Measurements from ENCODE around the gene RNF13. TPM values are rescaled to one million over a fixed set of nuclear protein-coding genes. Genes with fewer than 3 reads are reported as not detected.

RNF13 gene
- total RNA-seq, 2 experiments from 2014 or later, result 40.0 to 45.0 TPM

- ATAC-seq (ENCODE audit: low read depth), result no peak
- H3K27me3 Mint-ChIP-seq, result peaks cover 13% of the 10 kb centered on the region
- no peak overlapping the region for H3K4me3 Mint-ChIP-seq
- no peaks in the 10 kb centered on the region for H3K4me1 Mint-ChIP-seq
- no peaks in the 10 kb centered on the region for H3K36me3 Mint-ChIP-seq
- peaks cover 5% of the 10 kb centered on the region for H3K9me3 Mint-ChIP-seq
- DNase-seq, result no peak
- POLR2A ChIA-PET, result no interaction called here
- no peak overlapping the region for H3K27ac Mint-ChIP-seq
These were observed 177.5 kb downstream of the RNF13 start for GRCh38 chr3:149990423-149990948.

DNA sequence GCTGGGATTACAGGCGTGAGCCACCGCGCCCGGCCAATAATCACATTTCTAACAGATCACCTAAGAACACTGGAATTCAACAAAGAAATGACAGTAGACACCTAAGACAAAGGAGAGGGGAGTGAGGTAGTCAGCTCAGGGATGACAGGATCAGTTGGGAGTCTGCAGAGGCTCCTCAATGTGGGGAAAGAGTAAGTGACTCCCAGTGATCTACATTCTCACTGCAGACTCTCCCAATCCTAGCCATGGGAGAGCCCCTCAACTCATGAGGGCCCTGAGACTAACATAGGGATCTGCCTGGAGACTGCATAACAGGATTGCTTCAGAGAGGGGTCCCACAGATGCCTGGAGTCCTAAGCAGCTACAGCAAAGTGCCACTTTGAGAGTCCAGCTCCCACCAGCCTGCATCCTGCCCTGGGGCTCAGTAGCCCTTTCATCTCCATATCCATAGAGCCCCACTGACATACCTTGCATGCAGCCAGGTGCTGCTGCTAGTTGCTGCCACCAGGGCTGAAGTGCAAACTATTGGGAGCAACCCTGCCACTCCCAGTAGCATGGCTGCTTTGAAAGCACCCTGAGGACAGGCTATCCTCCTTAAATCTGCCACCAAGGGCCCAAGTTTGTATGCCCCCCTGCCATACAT is 179.5 kb downstream of the RNF13 start:
- DNase-seq, result no peak
- Mint-ChIP-seq H3K27ac (no peak overlapping the region), H3K9me3 (peaks cover 5% of the 10 kb centered on the region), H3K4me3 (no peak overlapping the region), H3K36me3 (no peaks in the 10 kb centered on the region), H3K27me3 (peaks cover 13% of the 10 kb centered on the region), H3K4me1 (no peaks in the 10 kb centered on the region)
- ATAC-seq (ENCODE audit: low read depth), result no peak
- POLR2A ChIA-PET, result no interaction called here

GRCh38 chr3:149998946-149999345 is 185.9 kb downstream of the RNF13 start:
- DNase-seq (no peak), ATAC-seq (ENCODE audit: low read depth) (no peak)
- Mint-ChIP-seq H3K27me3 (peaks cover 10% of the 10 kb centered on the region), H3K4me1 (no peaks in the 10 kb centered on the region), H3K4me3 (no peak overlapping the region), H3K27ac (no peak overlapping the region), H3K9me3 (peaks cover 4% of the 10 kb centered on the region), H3K36me3 (no peaks in the 10 kb centered on the region)
- POLR2A ChIA-PET, result no interaction called here

- DNase-seq (no peak), ATAC-seq (ENCODE audit: low read depth) (no peak)
- H3K27me3 Mint-ChIP-seq, result peaks cover 9% of the 10 kb centered on the region
- H3K4me3 Mint-ChIP-seq, result no peak overlapping the region
- no peaks in the 10 kb centered on the region for H3K36me3 Mint-ChIP-seq
- H3K4me1 Mint-ChIP-seq, result no peaks in the 10 kb centered on the region
- POLR2A ChIA-PET, result no interaction called here
- no peak overlapping the region for H3K27ac Mint-ChIP-seq
- H3K9me3 Mint-ChIP-seq, result peaks cover 4% of the 10 kb centered on the region
These were observed 186.4 kb downstream of the RNF13 start for GRCh38 chr3:149999421-149999820.

- peaks cover 3% of the 10 kb centered on the region for H3K9me3 Mint-ChIP-seq
- no peak overlapping the region for H3K27ac Mint-ChIP-seq
- peaks cover 4% of the 10 kb centered on the region for H3K27me3 Mint-ChIP-seq
- no peaks in the 10 kb centered on the region for H3K4me1 Mint-ChIP-seq
- no peak overlapping the region for H3K4me3 Mint-ChIP-seq
- POLR2A ChIA-PET, result no interaction called here
- no peak for ATAC-seq (ENCODE audit: low read depth)
- H3K36me3 Mint-ChIP-seq, result no peaks in the 10 kb centered on the region
- no peak for DNase-seq
These were observed 187.6 kb downstream of the RNF13 start for GRCh38 chr3:150000641-150001040.

DNA sequence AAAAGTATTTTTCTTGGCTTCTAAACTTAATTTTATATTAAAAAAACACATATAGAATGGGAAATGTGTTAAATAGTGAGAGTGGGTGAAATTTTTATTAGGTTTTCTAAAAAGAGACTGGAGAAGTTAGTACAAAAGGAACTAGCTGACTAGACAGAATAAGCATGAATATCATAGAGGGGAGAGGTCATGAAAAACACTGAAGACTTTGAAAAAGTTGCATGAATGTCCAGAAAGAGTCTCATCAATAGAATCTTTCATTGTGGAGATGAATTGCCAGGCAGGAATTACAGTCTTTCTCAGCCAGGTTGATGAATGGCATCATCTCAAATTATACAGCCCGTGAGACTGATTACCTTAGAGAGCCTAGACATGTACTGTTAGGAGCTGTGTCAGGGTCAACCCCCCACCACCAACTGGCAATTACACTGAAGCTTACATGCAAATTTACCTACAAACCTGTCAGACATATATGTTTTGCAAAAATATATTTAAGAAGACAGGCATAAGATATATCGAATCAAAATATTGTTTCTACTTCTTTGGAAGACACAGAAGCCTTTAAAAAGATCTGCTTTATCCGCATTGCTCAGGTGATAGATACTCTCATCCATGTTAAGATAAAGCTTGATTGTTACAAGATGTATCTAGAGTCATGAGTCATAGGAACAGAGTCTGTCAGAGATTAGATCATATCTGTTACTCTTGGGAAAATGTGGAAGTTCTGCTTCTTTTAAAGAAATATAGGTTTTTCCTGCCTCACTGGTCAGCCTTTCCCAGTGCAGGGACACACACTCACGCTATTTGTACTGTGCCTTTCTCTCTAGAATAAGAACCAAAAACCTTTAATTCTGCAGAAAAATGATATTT is 192.5 kb downstream of the RNF13 start:
- Mint-ChIP-seq H3K27me3 (no peaks in the 10 kb centered on the region), H3K9me3 (no peaks in the 10 kb centered on the region), H3K4me1 (no peaks in the 10 kb centered on the region), H3K27ac (no peak overlapping the region), H3K36me3 (no peaks in the 10 kb centered on the region), H3K4me3 (no peak overlapping the region)
- DNase-seq, result no peak
- POLR2A ChIA-PET, result no interaction called here
- ATAC-seq (ENCODE audit: low read depth), result no peak

DNA sequence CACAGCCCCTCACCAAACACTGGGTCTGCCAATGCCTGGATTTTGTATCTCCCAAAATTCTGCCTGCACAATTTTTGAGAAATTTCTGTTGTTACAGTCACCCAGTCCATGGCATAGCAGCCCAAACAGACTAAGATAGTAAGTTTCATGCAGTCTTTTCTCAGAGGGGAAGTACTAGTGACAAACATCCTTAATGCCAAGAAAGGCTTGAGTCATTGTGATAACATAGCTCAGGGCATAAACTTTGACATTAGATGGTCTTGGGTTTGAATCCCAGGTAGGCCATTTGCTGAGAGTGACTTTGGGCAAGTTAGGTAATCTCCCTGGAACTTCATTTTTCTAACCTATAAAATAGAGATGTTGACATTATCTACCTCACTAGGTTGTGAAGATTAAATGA is 193.8 kb downstream of the RNF13 start:
- Mint-ChIP-seq H3K36me3 (no peaks in the 10 kb centered on the region), H3K4me3 (no peak overlapping the region), H3K27me3 (no peaks in the 10 kb centered on the region), H3K27ac (no peak overlapping the region), H3K4me1 (no peaks in the 10 kb centered on the region), H3K9me3 (no peaks in the 10 kb centered on the region)
- DNase-seq, result no peak
- no peak for ATAC-seq (ENCODE audit: low read depth)
- POLR2A ChIA-PET, result no interaction called here

Other genes starting within 250 kb of the RNF13 start
- under 1 TPM; 0.55 to 0.79 TPM for gene WWTR1, start 155.2 kb upstream of the RNF13 start, total RNA-seq
- 10 to 100 TPM; 32.8 to 38.3 TPM for gene COMMD2, start 60.7 kb upstream of the RNF13 start, total RNA-seq
- gene ANKUB1, start 20.7 kb upstream of the RNF13 start, total RNA-seq, result not detected
- 1 to 10 TPM; 4.3 to 5.4 TPM for gene PFN2, start 157.7 kb downstream of the RNF13 start, total RNA-seq